ENCODE measurements around the gene UBFD1. TPM values are rescaled to one million over a fixed set of nuclear protein-coding genes. Genes with fewer than 3 reads are reported as not detected.
A peak's percentile ranks its signal among the peaks of the same experiment; 100 is the strongest.

UBFD1 gene
- polyA plus RNA-seq, 2 of the 4 experiments (the other 2 are of a cell fraction), result 60.0 to 78.0 TPM

DNA sequence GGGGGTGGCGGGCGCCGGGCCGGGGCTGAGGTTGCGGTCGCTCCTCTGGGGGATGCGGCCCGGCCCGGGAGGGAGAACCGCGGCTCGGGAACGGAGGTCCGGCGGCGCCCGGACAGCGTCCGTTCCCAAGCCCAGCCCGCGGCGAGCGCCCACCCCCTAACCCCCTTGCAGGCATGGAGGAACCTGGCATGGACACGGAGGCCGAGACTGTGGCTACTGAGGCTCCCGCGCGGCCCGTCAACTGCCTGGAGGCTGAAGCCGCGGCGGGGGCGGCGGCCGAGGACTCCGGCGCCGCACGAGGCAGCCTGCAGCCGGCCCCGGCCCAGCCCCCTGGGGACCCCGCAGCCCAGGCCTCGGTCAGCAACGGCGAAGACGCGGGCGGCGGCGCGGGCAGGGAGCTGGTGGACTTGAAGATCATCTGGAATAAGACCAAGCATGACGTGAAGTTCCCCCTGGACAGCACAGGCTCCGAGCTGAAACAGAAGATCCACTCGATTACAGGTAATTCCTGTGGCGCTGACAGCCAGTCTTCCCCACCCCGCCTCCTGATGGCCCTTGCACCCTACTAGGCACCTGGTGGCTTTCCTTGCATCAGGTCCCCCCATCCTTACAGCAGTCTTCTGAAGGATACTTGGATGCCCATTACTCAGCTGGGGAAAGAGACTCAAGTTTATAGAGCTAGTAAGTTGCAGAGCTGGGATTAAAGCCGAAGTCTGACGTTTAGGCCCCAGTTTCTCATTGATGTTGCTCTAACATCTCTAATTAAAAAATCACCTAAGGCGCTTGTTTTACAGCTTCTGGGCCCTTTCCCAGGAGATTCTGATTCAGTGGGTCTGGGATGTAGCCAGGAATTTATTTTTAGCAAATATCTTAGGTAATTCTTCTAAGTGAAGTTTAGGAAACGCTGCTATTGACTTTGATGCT lies 514 bp downstream of the UBFD1 start (continued):
- TF ChIP-seq, protein P1, sequence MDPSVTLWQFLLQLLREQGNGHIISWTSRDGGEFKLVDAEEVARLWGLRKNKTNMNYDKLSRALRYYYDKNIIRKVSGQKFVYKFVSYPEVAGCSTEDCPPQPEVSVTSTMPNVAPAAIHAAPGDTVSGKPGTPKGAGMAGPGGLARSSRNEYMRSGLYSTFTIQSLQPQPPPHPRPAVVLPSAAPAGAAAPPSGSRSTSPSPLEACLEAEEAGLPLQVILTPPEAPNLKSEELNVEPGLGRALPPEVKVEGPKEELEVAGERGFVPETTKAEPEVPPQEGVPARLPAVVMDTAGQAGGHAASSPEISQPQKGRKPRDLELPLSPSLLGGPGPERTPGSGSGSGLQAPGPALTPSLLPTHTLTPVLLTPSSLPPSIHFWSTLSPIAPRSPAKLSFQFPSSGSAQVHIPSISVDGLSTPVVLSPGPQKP (IDR thresholded peaks at IDR 0.05; ENCODE audit: low read depth, low read length), result no peak
- no peak for TF ChIP-seq MYC (IDR thresholded peaks at IDR 0.05; ENCODE audit: borderline replicate concordance, low read length)
- no peak for TF ChIP-seq KDM1A (IDR thresholded peaks at IDR 0.05; ENCODE audit: low read depth)
- no peak for TF ChIP-seq ZSCAN20 (CRISPR knock-in tag; IDR thresholded peaks at IDR 0.05)
- 0 out of 5 replicates have a peak, but pooled peaks of 1 of the 2 experiments have one; percentile 14 for TF ChIP-seq JUN (IDR thresholded peaks at IDR 0.05)
- TF ChIP-seq, protein P2, sequence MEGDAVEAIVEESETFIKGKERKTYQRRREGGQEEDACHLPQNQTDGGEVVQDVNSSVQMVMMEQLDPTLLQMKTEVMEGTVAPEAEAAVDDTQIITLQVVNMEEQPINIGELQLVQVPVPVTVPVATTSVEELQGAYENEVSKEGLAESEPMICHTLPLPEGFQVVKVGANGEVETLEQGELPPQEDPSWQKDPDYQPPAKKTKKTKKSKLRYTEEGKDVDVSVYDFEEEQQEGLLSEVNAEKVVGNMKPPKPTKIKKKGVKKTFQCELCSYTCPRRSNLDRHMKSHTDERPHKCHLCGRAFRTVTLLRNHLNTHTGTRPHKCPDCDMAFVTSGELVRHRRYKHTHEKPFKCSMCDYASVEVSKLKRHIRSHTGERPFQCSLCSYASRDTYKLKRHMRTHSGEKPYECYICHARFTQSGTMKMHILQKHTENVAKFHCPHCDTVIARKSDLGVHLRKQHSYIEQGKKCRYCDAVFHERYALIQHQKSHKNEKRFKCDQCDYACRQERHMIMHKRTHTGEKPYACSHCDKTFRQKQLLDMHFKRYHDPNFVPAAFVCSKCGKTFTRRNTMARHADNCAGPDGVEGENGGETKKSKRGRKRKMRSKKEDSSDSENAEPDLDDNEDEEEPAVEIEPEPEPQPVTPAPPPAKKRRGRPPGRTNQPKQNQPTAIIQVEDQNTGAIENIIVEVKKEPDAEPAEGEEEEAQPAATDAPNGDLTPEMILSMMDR (IDR thresholded peaks at IDR 0.05), result no peak
- TF ChIP-seq RFX5 (IDR thresholded peaks at IDR 0.05), result no peak

DNA sequence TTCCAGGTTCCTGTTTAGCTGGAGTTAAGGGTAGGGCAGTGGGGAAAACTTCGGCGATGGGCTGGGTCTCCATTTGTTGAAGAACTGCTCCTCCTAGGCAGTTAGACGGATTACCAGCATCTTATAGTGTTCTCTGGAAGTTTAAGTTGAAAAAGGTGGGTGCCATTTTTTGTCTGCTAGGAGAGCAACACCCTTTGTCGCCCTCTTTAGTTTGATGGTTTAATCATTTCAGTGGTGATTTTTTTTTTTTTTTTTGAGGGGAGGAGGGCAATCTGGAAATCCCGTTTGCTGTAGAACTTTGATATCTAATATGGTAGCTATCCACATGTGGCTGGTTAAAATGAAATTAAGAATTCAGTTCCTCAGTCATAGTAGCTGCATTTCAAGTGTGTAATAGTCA lies 4.1 kb downstream of the UBFD1 start:
- no peak for ATAC-seq
- ChIA-PET CTCF (interaction anchor here (1.0 to 1.6 kb wide), 4 partner anchors 8 to 66 kb away, joined by 3 read pairs; no protein-coding TSS in a partner anchor), POLR2A (no interaction called here)
- no peak overlapping the region for H3K4me3 ChIP-seq
- no peak overlapping the region for H3K27ac ChIP-seq
- no peak for DNase-seq (ENCODE audit: low read depth in 1 of 2, low spot score in 1 of 2)
- WGBS (ENCODE audit: missing lambda C conversion rate), result 90% methylated on average over 5 of the region's 5 CpGs
- no peak for TF ChIP-seq RFX5 (IDR thresholded peaks at IDR 0.05)
- TF ChIP-seq, protein P3, sequence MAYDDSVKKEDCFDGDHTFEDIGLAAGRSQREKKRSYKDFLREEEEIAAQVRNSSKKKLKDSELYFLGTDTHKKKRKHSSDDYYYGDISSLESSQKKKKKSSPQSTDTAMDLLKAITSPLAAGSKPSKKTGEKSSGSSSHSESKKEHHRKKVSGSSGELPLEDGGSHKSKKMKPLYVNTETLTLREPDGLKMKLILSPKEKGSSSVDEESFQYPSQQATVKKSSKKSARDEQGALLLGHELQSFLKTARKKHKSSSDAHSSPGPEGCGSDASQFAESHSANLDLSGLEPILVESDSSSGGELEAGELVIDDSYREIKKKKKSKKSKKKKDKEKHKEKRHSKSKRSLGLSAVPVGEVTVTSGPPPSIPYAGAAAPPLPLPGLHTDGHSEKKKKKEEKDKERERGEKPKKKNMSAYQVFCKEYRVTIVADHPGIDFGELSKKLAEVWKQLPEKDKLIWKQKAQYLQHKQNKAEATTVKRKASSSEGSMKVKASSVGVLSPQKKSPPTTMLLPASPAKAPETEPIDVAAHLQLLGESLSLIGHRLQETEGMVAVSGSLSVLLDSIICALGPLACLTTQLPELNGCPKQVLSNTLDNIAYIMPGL (CRISPR knock-in tag; IDR thresholded peaks at IDR 0.05; ENCODE audit: borderline replicate concordance), result no peak
- TF ChIP-seq MYC (IDR thresholded peaks at IDR 0.05; ENCODE audit: borderline replicate concordance, low read length), result no peak
- TF ChIP-seq, protein P4, sequence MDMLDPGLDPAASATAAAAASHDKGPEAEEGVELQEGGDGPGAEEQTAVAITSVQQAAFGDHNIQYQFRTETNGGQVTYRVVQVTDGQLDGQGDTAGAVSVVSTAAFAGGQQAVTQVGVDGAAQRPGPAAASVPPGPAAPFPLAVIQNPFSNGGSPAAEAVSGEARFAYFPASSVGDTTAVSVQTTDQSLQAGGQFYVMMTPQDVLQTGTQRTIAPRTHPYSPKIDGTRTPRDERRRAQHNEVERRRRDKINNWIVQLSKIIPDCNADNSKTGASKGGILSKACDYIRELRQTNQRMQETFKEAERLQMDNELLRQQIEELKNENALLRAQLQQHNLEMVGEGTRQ (IDR thresholded peaks at IDR 0.05), result no peak
- no peak for TF ChIP-seq TFCP2L1 (CRISPR knock-in tag; IDR thresholded peaks at IDR 0.05)
- no peak for TF ChIP-seq CHD4 (IDR thresholded peaks at IDR 0.05; ENCODE audit: borderline replicate concordance)
- TF ChIP-seq, protein P5, sequence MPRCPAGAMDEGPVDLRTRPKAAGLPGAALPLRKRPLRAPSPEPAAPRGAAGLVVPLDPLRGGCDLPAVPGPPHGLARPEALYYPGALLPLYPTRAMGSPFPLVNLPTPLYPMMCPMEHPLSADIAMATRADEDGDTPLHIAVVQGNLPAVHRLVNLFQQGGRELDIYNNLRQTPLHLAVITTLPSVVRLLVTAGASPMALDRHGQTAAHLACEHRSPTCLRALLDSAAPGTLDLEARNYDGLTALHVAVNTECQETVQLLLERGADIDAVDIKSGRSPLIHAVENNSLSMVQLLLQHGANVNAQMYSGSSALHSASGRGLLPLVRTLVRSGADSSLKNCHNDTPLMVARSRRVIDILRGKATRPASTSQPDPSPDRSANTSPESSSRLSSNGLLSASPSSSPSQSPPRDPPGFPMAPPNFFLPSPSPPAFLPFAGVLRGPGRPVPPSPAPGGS (IDR thresholded peaks at IDR 0.05), result no peak
- no peak for TF ChIP-seq FOXS1 (CRISPR knock-in tag; IDR thresholded peaks at IDR 0.05)
- TF ChIP-seq EHMT2 (IDR thresholded peaks at IDR 0.05; ENCODE audit: low read depth), result no peak
- no peak for TF ChIP-seq MAFK (IDR thresholded peaks at IDR 0.05; ENCODE audit: partially characterized antibody)
- TF ChIP-seq PHF8 (IDR thresholded peaks at IDR 0.05; ENCODE audit: borderline replicate concordance, low read depth), result no peak
- no peak for TF ChIP-seq ZFP36 (IDR thresholded peaks at IDR 0.05; ENCODE audit: borderline replicate concordance, partially characterized antibody)
- TF ChIP-seq, protein P2 (IDR thresholded peaks at IDR 0.05), result no peak
- no peaks in the 10 kb centered on the region for H3K9me3 ChIP-seq
- FAIRE-seq, result no peak
- H3K4me2 ChIP-seq, result no peak overlapping the region
- H3K4me1 ChIP-seq, result peaks cover 14% of the 10 kb centered on the region

Measured in A549 (cell line).